GM19395 (cell line): ENCODE measurements around the gene ZNF554.
"Not testable (repeated sequence)": the region's sequence is repeated elsewhere in the genome, so short reads cannot be mapped to it uniquely, and the experiment has no call there.

Experiments used
- ATAC-seq: cut with Tn5 transposase; IDR thresholded peaks from one replicate; pipeline ENCODE4 v1.9.1; 2021; ENCODE audit warnings: mild to moderate bottlenecking, moderate library complexity; ENCODE audit not compliant: unreplicated experiment

Gene ZNF554

GRCh38 chr19:2865334-2866100, 45.8 kb downstream of the ZNF554 start:
- no peak for ATAC-seq

- ATAC-seq = no peak
Measured at GRCh38 chr19:2866495-2867024, 46.9 kb downstream of the ZNF554 start.

- no peak for ATAC-seq
Measured at GRCh38 chr19:2867025-2867991, 47.6 kb downstream of the ZNF554 start, which contains the start of gene ZNF556. Gene ZNF556 (plus strand): TSS chr19:2867335. CDS start chr19:2867422, 87 bp downstream.

GRCh38 chr19:2869618-2870017, 50.0 kb downstream of the ZNF554 start:
- no peak for ATAC-seq

- ATAC-seq = not testable (repeated sequence)
Measured at GRCh38 chr19:2872175-2872574, 52.5 kb downstream of the ZNF554 start.

- no peak for ATAC-seq
Measured at GRCh38 chr19:2877398-2878331, 58.0 kb downstream of the ZNF554 start.

GRCh38 chr19:2883686-2884439, 64.2 kb downstream of the ZNF554 start:
- no peak for ATAC-seq

- no peak for ATAC-seq
Measured at GRCh38 chr19:2885736-2886135, 66.1 kb downstream of the ZNF554 start.
